Measurements from ENCODE around the gene BMPR1B.

Gene BMPR1B

DNA sequence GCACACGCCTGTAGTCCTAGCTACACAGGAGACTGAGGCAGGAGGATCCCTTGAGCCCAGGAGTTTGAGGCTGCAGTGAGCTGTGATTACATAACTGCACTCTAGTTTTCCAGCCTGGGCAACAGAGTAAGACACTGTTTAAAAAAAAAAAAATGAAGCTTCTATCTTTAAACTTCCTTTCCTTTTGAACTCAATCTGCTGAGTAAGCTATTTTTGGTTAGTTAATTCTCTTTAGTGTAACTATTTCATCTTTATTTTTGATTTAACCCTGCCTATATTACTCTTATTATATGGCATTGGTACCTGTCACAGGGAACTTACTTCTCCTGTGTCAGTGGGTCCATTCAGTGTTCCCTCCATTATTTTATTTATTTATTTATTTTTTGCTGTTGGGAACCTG lies 160.8 kb downstream of the BMPR1B start:
- no peak for DNase-seq

DNA sequence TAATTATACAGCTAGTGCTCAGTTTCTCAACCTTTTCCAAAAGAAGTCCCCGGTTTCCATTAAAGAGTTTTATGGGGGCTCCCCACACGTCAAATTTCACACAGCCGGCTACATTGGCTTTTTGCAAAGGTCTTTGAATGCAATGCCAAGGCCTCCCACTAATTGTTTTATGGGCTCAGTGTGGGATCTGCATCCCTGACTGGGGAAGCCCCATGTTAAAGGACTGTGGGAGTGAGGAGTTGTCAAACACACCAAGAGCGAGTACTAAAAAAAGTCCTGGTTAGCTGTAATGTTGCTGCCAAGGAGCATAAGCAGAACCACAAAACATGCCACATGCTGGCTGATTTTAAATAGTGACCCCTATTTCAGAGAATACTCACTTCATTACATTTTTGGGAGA lies 162.6 kb downstream of the BMPR1B start:
- no peak for DNase-seq

DNA sequence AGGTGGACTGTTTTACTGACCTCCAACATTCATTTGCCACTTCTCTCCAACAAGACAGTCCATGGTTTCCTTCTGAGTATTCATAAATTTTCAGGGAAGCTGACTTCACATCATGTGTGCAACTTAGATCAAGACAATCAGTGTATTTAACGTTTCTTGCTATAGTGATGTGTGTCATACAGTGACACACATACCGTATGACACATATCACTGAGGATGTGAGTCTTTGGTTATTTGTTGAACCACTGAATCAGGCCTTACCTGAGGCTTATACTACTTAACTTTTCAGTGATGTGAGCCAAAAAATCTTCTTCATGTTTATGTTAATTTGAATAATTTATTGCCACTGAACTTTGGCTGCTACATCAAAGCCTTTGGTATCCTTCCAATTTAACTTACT lies 166.8 kb downstream of the BMPR1B start:
- no peak for DNase-seq

DNA sequence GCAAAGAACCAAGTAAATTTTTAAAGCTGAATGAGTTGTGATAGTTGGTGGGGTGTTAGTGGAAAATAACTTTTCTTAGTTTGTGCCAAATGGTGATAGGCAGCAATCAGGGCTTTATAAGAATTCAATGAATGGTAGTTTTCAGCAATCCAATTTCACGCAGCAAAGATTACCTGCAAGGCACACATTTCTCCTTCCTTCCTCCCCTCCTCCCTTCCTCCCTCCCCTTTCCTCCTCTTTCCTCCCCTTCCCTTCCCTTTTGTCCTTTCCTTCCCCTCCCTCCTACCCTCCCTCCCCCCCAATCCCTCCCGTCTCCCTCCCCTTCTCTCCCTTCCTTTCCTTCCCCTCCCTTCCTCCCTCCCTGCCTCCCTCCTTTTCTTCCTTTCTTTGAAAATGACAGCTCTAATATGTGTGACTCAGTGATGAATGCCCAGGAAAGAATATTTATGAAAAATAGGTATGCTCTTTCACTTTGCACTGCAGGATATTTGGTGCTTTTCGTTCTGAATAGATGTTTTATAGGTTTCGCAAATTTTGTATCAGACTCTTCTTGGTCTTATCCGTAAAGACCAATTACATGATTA lies 168.1 kb downstream of the BMPR1B start:
- no peak for DNase-seq

DNA sequence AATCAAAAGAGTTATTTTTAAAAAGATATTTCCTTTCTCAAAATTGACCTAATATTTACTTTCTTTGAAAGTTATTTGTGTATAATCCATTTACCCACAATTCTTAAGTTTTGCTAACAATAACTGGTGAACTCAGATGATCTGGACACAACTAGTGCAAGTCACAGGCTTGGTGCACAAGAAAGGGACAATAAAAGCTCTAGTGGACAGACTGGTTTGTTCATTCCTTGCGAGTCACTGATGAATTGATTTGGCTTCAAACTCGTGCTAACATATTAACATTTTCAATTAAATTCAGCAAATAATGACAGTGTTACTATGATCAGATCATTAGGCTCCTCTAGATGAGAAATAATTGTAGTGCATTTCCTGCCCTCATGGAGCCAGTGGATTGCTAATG lies 169.2 kb downstream of the BMPR1B start:
- DNase-seq = no peak

DNA sequence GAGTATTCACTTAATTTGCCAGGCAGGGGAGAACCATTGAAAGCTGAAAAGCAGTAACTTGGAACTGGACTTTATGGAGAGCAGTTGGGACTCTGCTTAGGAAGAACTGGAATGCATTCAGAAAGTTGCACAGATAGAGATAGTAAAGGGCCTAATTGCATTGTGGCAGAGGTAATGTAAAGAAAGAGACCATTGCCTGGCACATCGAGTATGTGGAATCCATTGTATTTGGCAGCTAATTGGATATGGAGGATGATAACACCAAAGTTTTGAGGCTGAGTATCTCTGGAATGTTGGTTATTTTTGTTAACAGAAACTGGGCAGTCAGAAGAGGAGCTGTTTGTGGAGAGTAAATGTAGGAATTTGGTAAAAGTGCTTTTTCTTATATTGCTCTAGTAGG lies 169.9 kb downstream of the BMPR1B start:
- no peak for DNase-seq

DNA sequence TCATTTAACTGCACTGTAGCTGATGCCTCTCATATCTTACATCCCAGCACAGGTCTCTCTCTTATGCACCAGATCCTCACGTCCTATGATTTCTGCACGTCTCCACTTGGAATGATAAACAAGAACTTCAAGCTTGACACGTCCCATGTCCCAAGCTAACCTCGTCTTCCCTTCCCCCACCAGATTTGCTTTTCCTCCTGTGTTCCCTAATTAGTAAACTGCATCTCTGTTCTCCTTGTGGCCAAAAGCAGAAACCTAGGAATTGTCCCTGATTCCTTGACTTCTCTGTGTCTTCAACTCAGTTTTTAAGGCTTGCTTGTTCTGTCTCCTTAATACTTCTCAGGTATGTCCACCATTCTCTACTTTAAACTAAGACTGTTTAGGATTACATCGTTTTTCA lies 171.9 kb downstream of the BMPR1B start:
- DNase-seq = no peak

DNA sequence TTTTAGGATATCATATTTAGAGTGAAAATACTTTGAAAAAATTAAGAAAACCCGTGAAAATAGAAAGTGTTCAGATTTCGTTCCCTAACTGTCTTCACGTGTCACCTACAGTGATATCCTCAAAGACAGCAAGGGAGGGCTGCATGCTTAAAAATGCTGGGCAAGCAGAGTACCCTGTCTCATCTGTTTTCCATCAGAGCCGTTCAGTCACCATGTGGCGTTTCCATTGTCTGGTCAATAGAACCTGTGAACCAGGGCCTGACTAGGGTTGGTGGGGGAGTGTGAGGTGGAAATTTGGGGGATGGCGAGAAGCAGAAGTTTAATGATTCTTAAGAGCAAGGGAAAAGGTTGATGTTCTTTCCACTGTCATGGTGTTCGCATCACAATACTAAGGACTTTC lies 173.9 kb downstream of the BMPR1B start:
- no peak for DNase-seq

DNA sequence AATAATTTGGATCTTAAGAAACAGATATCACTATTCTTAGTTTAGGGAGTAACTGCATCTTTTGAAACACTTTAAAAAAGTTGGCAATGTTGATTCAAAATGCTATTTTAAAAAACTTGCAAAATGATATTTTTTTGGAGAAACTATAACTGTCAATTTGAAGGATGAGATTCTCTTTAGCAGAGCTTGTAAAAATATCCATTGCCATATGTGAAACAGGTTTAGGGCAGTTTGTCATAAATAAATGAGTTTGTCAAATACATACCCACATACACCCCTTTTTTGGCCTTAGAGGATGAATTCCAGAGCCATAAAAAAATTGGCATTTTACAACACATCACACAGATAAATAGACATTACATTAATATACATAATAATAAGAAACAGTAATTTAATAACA lies 174.6 kb downstream of the BMPR1B start:
- no peak for DNase-seq

DNA sequence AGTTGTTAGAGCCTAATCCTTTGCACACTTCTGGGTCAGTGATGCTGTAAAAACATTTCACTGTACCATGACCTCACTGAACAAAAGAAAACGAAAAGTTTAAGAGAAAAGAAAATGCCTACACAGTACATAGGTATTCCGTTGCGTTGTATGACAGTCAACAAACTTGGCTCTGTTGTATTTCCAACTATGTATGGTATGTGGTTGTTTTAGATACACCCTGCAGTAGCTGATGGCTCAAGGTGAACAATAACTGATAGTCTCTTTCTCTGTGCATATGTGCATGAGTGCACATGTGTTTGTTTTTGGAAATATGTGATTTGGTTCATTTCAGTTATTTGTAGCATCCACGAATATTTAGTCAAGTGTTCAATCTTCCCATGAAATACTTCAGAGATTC lies 176.0 kb downstream of the BMPR1B start:
- DNase-seq = no peak

DNA sequence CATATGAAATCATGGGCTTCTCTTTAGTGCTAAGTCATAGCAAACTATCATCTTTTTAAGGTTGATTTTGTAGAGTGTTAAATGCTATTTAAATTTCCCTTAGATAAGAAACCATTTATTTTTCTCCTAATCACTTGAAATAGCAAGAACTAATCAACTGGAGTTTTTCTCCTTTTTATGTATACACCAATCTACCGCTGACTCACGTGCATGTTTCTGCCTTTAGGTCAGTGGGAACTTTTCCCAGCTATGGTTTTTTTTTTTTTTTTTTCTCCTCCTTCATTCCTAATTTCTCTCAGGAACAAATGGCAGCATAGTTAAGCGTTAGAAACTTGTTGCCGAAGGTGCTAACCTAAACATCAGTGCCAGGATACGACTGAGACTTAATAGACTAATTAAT lies 176.4 kb downstream of the BMPR1B start:
- no peak for DNase-seq

DNA sequence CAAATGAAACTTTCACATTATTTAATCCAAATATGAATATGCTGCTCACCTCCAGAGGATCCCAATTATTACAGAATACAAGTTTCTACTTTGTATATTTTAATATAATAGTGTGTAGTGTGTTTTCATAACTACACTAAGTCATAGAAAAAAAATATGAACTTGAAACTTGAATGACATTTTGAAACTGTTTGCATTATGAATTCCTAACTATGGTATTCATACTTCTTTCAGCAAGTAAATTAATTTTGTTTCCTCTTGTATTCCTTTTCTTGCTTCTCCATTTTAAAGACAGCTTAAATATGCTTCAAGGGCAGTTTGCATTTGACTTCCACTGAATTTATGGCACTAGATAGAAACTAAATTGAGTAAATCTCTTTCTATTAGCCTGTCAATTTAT lies 177.1 kb downstream of the BMPR1B start:
- no peak for DNase-seq

DNA sequence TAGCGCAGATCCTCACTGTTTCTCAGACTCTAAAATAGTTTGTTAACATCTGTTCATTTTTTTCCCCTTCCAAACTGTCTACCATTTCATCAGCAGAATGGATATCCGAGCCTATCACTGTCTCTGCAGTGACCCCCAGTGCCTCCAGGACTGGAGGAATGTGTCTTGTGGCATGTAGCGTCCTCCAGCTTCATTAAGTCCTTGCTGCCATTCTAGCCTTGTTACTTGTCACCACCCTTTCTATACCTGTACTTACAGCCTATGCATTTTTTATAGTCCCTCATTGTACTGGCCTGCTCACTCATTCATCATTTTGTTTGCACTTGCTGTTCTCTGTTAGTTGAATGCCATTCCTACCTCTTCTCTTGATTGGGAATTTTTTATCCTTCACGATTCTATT lies 179.1 kb downstream of the BMPR1B start:
- DNase-seq = no peak

DNA sequence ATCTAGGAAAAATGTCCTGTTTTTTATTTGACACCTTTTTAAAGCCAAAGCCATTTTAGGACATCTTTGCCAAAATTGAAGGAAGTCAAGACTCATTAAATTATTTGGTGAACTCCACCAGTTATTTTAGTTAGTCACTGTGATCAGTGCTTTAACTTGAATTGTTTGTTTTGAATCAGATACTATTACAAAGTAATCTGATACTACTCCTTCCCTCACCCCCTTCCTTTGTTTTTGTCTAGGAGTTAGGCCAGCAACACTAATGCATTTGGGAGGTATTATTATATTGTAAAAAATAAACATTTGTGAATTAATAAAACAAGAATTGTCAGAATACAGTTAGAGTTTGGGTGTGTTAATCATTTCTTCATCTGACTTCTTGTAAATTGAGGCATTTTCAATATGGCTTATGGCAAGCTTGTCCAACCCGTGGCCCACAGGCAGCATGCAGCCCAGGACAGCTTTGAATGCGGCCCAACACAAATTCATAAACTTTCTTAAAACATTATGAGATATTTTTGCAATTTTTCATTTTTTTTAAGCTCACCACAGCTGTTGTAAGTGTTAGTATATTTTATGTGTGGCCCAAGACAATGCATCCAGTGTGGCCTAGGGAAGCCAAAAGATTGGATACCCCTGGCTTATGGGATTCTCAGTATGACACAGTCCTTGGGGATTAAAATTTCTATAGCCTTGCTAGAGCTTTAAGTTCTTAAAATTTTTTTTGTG lies 182.2 kb downstream of the BMPR1B start:
- DNase-seq = no peak

DNA sequence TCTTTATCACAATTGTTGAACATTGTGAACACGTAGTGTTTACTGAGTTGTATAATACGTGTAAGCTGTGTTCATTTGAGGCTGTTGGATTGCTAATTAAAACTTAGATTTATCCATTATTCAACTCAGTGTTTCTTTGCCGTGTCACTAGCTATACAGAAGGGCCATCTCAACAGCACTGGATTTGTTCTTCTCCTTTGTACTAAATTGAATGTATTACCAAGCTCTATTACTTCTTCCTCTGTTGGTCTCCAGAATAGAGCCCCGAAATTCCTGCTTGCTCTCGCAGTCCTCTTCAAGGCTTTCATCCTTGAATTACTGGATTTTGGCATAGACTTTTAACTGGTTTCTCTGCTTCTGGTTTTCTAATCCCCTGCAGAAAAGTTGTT lies 182.8 kb downstream of the BMPR1B start:
- no peak for DNase-seq

DNA sequence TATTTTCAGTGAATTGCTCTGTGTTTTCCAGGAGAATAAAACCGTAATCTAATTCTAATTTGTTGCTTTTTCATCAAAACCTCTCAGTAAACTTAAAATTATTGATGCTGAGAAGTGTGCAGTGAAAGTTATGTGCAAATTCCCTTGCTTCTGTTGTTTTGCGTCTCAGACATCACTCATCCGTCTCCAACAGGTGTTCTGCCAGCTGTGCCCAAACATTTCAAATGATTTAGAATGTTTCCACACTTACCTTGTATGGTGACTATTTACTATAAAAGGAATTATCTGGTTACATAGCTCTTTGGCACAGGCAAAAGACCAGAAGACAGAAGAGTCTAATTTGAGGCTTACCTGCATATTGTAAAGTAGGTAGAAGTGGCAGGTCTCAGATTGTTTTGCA lies 184.0 kb downstream of the BMPR1B start:
- DNase-seq = no peak

DNA sequence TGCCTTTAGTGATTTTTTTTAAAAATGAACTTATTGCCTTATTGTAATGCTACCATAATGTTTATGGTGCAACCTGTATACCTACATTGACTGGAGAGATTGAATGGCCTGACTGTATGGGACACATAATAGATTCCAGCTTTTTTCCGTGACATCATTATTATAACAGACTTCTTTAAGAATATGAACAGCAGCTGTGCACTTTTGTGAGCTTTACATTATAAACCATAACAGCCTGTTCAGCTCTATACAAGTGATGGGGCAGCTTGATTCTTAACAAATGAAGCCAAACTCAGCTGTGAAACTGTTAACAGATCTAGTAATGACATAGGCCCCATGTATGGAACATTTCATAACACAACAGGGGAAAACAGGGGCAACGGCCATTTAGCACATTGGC lies 187.0 kb downstream of the BMPR1B start:
- DNase-seq = no peak

DNA sequence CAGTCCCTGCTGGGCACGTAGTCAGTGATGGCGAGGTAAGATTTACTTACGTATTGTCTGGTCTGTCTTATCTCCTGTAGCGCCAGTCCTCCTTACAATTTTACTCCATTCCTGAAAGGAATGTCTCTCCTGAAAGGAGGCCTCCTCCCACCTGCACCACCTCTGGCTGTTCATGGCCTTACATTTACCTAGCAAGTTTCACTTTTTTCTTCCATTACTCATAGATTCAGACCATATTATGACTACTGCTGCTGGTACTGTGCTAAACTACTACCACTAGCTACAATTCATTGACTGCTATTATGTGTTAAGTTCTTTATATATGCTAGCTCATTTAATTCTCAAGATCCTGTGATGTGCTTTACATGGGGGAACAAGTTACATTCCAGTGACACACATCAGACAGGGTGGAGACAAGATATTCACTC lies 189.9 kb downstream of the BMPR1B start:
- no peak for DNase-seq

DNA sequence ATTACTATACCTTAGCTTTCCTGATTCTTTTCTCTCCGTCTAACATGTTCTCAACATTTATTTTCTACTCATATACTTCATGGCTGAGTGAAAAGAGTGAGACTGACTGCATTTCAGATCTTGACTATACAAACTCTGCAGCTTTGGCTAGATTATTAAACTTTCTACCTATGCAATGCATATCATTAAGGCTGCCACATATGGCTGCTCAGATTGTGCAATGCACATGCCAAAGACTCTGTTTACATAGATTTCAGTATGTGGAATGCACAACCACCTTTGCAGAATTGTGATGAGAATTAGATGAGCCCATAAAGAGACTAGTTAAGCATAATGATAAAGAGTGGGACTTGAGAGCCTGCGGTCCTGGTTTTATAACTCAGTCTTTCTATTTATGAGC lies 196.5 kb downstream of the BMPR1B start:
- DNase-seq = no peak

DNA sequence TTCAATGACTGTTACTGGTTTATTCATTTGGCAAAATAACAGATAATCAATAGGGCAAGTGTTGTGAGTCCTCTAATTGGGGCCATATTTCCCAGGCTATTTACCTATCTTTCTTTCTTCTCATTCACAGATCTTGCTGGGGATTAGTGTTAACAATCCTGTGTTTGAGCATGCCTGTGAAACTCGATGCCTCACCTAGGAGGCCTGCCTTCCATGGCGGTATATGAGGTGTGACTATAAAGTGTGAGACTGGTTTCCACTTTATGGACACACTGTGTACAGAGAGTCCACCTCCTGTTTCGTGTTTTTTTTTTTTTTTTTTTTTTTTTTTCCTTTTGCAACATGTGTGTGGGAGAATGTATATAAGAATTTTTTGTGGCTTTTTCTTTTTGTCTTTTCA lies 199.3 kb downstream of the BMPR1B start:
- DNase-seq = no peak

DNA sequence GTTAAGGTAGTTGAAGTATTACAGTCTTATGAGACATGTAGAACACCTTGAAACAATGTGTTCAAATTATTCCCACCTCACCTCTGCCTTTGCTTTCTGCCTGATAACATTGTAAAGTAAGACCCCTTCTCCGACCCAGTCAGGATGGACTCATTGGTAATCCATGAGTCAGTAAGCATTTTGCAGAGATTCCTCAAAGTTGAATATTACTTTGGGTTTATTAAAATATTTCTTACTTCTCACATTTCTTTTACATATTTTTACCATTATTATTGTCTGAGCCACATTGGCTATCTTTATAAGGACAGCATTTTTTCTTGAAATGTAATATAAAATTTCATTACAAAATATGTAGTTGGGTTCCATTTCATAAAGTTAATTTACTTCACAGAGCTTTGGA lies 201.6 kb downstream of the BMPR1B start:
- DNase-seq = no peak

DNA sequence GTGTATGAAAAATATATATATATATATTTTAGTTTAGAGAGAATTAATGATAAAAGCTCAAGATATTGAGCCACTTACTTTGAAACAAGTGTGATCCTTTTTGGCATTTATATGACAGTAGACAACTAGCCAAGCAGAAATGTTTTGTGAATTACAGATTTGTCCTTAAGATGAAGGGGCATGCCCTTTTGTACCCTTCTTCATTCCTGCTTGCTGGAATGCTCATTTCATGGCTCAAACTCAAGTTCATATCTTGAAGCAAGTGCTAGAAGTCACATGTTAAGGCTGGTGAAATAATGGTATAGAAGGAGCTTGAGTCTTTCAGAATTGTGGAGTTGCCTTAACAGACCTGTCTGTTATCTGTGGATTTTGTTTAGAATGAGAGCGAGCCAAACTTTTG lies 203.0 kb downstream of the BMPR1B start:
- no peak for DNase-seq

DNA sequence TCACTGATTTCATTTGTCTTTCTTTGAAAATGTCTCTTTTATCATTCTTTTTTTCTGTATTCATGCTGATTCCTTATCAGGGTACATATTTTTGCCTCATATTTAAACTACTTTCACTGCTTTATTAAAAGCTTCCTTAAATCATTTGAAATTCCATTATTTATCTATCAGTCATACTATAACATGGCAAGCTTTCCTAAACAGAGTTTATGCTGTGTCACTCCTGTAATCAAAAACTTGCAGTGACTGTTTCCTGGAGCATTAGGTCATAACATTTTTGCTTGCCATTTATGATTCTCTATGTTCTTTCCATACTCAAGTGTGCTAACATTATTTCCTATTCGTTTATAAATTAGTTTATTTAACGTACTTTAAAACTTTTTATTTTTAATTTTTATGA lies 203.7 kb downstream of the BMPR1B start:
- no peak for DNase-seq

DNA sequence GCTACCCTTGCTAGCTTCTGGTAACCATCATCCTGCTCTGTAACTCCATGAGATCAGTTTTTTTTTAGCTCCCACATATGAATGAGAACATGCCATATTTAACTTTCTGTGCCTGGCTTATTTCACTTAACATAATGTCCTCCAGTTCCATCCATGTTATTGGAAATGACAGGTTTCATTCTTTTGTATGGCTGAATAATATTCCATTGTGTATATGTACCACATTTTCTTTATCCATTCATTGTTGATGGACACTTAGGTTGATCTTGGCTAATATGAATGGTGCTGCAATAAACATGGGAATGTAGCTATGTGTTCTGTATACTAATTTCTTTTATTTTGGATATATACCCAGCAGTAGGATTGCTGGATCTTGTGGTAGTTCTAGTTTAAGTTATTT lies 204.7 kb downstream of the BMPR1B start:
- DNase-seq = no peak

DNA sequence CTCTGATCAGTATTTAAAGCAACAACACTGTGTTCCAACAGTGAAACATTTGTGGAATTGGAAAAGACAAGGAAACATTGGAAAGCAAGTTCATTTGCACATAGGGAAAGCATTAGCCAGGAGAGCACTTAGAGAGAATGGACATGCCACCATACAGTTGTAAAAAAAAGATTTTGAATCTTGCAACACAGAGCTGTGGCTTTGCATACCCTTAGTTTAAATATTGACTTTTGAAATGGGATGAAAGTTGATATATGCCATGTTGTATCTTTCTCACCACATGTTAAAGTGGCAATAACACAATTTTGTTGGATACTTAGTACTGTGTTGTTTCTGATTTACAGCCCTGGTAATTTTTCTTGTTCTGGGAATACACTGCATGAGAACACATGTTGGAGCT lies 208.1 kb downstream of the BMPR1B start:
- no peak for DNase-seq

All from cerebellar nuclear complex (tissue), 1 donor.